Fibroblast of lung (primary cell): ENCODE measurements around the gene ZNHIT1. TPM values are rescaled to one million over a fixed set of nuclear protein-coding genes. Genes with fewer than 3 reads are reported as not detected.
"Not testable (repeated sequence)": the region's sequence is repeated elsewhere in the genome, so short reads cannot be mapped to it uniquely, and the experiment has no call there.

ENCODE experiments used
- DNase-seq, 2 donors: peaks; one replicate each; pipeline versions ENCODE4 v3.0.0 to v3.0.0-alpha.2; 2010; ENCODE audit warnings: low read depth in 2 of 2
- H2AFZ ChIP-seq: 2 replicates; pipeline ENCODE4 v1.5.1; 2012; ENCODE audit warnings: low read length, control low read depth, inconsistent platforms
- H3K27ac ChIP-seq: 2 replicates; pipeline ENCODE4 v1.5.1; 2011; ENCODE audit warnings: low read length, control low read depth; ENCODE audit not compliant: insufficient read depth
- H3K27me3 ChIP-seq: 2 replicates; pipeline ENCODE4 v1.5.1; 2011; ENCODE audit warnings: mild to moderate bottlenecking, low read length; ENCODE audit not compliant: control insufficient read depth, insufficient read depth
- H3K36me3 ChIP-seq: 2 replicates; pipeline ENCODE4 v1.5.1; 2011; ENCODE audit warnings: low read length; ENCODE audit not compliant: control insufficient read depth, insufficient read depth
- H3K4me1 ChIP-seq: 2 replicates; pipeline ENCODE4 v1.5.1; 2011; ENCODE audit warnings: low read length; ENCODE audit not compliant: control insufficient read depth, insufficient read depth; ENCODE audit errors: extremely low read depth
- H3K4me2 ChIP-seq: 2 replicates; pipeline ENCODE4 v1.5.1; 2011; ENCODE audit warnings: low read length, control low read depth; ENCODE audit not compliant: insufficient read depth; ENCODE audit errors: extremely low read depth
- H3K4me3 ChIP-seq, 4 experiments: fragments of 200-600 bp in 1 of 4; sonication (generic) in 1 of 4; replicated peaks in 1 of 4; 2 replicates each; pipeline ENCODE4 v1.5.1; 2011 to 2016; ENCODE audit warnings: low read length in 4 of 4, low read depth in 3 of 4, mild to moderate bottlenecking in 3 of 4, control low read depth in 2 of 4, inconsistent platforms in 1 of 4, mixed read lengths in 1 of 4; ENCODE audit not compliant: insufficient read depth in 1 of 4; ENCODE audit errors: control extremely low read depth in 1 of 4
- H3K79me2 ChIP-seq: 2 replicates; pipeline ENCODE4 v1.5.1; 2012; ENCODE audit warnings: mild to moderate bottlenecking, low read length, inconsistent platforms; ENCODE audit not compliant: control insufficient read depth, insufficient read depth
- H3K9ac ChIP-seq: 2 replicates; pipeline ENCODE4 v1.5.1; 2011; ENCODE audit warnings: mild to moderate bottlenecking, low read length, control low read depth; ENCODE audit not compliant: insufficient read depth
- H3K9me3 ChIP-seq: 2 replicates; pipeline ENCODE4 v1.5.1; 2012; ENCODE audit warnings: low read depth, low read length; ENCODE audit not compliant: control insufficient read depth, insufficient read depth
- H4K20me1 ChIP-seq: 2 replicates; pipeline ENCODE4 v1.5.1; 2011; ENCODE audit warnings: low read length; ENCODE audit not compliant: control insufficient read depth, insufficient read depth; ENCODE audit errors: extremely low read depth
- EZH2 ChIP-seq: IDR thresholded peaks from 2 replicates; pipeline ENCODE4 v1.5.1; 2012; ENCODE audit warnings: low read length, control low read depth, mild to moderate bottlenecking; ENCODE audit errors: missing control alignments
- polyA plus RNA-seq, 2 donors: library from polyadenylated mRNA; depleted of rRNA in 1 of 2; stranded (reverse) in 1 of 2; unstranded in 1 of 2; fragments of >200 nt; gene quantifications; 2 replicates each; pipeline ENCODE4 v1.2.1, GENCODE V29; 2011 to 2012; ENCODE audit warnings: missing spikeins in 1 of 2
- total RNA-seq: library from RNA; depleted of rRNA; stranded (reverse); fragments of >200 nt; gene quantifications from 2 replicates; pipeline ENCODE4 v1.2.1, GENCODE V29; 2014
- TF ChIP-seq, protein P1 (sequence below), 2 donors: IDR thresholded peaks in 1 of 2; conservative IDR thresholded peaks in 1 of 2; 1 replicate in 1 of 2; 2 replicates in 1 of 2; pipeline ENCODE4 v1.5.1; 2011 to 2012; ENCODE audit warnings: low read length in 2 of 2, control low read depth in 1 of 2, inconsistent platforms in 1 of 2, low read depth in 1 of 2, mild to moderate bottlenecking in 1 of 2

The ZNHIT1 gene
- total and polyA plus RNA-seq, 2 donors (not counting 1 experiment from before 2014, with no cell fraction given) = 36.6 to 62.1 TPM

DNA sequence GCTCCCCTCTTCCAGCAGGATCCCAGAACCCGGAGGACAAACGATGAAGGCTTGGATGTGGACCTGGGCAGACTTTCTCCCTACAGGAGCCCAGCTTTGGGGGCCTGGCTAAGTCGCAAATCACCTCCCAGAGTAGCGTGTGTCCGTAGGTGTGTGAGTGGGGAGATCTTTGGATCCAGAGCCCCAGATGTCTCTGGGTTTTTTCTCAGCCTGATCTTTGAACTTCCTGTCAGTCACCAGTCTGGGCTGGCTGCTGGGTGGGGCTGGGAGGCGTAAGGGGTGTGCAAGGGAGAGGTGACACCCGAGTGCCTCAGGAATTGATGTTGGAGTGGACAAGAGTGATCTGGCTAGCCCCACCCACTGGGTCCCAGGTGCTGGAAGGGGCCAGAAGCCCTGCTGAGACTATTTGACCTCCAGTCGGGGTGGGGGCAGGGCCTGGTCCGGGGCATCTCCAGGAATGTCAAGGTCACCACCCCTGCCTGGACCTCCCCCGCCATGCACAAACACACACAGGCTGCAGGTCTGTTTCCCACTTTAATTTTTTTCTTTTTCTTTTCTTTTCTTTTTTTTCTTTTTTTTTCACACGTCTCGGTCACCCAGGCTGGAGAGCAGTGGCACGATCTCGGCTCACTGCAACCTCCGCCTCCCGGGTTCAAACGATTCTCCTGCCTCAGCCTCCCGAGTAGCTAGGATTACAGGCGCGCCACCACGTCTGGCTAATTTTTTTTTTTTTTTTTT lies 16.9 kb upstream of the ZNHIT1 start, which contains the start of gene MOGAT3:
TSS of gene MOGAT3 (minus strand) at position 175 of the 738 bp plus-strand sequence. CDS start 182 bp downstream, outside the sequence.
- Histone ChIP-seq H3K4me3 (no peak within 1 kb of the TSS), H3K4me2 (no peak within 1 kb of the TSS), H3K36me3 (no peaks in the 10 kb centered on the region), H3K79me2 (no peaks in the 10 kb centered on the region), H3K27me3 (peaks cover 28% of the 10 kb centered on the region), H3K9me3 (no peaks in the 10 kb centered on the region), H3K27ac (no peak within 1 kb of the TSS), H3K9ac (peak within 1 kb of the TSS; percentile 7), H3K4me1 (peaks cover 2% of the 10 kb centered on the region), H2AFZ (no peak within 1 kb of the TSS), H4K20me1 (no peaks in the 10 kb centered on the region)
- TF ChIP-seq, protein P1, sequence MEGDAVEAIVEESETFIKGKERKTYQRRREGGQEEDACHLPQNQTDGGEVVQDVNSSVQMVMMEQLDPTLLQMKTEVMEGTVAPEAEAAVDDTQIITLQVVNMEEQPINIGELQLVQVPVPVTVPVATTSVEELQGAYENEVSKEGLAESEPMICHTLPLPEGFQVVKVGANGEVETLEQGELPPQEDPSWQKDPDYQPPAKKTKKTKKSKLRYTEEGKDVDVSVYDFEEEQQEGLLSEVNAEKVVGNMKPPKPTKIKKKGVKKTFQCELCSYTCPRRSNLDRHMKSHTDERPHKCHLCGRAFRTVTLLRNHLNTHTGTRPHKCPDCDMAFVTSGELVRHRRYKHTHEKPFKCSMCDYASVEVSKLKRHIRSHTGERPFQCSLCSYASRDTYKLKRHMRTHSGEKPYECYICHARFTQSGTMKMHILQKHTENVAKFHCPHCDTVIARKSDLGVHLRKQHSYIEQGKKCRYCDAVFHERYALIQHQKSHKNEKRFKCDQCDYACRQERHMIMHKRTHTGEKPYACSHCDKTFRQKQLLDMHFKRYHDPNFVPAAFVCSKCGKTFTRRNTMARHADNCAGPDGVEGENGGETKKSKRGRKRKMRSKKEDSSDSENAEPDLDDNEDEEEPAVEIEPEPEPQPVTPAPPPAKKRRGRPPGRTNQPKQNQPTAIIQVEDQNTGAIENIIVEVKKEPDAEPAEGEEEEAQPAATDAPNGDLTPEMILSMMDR (conservative IDR thresholded peaks at IDR 0.05 in 1 of 2, IDR thresholded peaks at IDR 0.05 in 1 of 2; ENCODE audit: low read depth in 1 of 2, low read length in 2 of 2) = no peak
- peak; percentile 67 for TF ChIP-seq EZH2
- DNase-seq = no peak

DNA sequence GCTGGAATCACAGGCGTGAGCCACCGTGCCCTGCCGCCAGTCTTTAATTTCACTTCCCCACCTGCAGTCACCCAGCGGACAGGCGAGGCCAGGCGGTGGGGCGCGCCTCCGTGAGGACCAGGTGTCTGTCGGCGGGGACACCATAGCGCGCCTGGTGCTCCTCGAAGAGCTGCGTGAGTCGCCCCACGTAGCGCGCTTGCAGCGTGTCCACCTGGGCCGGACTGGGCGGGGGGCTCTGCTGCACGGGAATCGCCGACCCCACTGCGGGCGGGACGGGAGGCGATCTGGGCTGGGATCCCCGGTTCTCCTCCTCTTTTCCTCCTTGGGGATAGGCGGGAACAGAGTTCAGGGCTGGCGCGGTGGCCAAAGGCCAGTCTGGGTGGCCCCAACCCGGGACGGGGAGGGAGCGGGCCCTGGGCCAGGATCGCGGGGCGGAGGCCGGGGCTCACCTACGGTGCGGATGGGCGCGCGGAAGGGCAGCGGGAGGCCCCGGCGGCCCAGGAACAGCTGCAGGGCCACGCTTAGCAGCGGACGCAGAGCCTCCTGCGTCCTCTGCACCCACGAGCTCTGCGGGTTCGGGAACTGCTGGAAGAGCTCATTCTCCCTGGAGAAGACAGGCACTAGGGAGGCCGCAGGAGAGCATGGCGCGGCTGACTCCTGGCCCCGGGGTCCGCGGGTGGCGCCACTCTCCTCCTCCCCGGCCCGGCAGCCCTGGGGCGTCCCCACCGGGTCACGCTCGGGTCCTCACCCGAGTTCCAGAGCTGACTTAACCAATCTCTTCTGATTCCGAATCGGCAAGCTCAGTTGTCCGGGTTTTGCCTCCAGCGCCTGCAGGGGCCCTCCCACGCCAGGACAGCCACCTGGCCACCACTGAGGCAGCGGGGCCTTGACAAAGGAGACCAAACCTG lies 16.0 kb upstream of the ZNHIT1 start:
- DNase-seq = no peak
- Histone ChIP-seq H3K4me3 (no peak overlapping the region), H3K27ac (no peak overlapping the region), H3K9ac (peak overlapping the region; percentile 7), H3K27me3 (peaks cover 28% of the 10 kb centered on the region), H3K79me2 (no peaks in the 10 kb centered on the region), H3K4me2 (no peak overlapping the region), H3K9me3 (no peaks in the 10 kb centered on the region), H3K4me1 (peaks cover 2% of the 10 kb centered on the region), H4K20me1 (no peaks in the 10 kb centered on the region), H3K36me3 (peaks cover 2% of the 10 kb centered on the region), H2AFZ (no peak overlapping the region)
- TF ChIP-seq, protein P1 (conservative IDR thresholded peaks at IDR 0.05 in 1 of 2, IDR thresholded peaks at IDR 0.05 in 1 of 2; ENCODE audit: low read depth in 1 of 2, low read length in 2 of 2) = no peak
- TF ChIP-seq EZH2 = peak; percentile 87

DNA sequence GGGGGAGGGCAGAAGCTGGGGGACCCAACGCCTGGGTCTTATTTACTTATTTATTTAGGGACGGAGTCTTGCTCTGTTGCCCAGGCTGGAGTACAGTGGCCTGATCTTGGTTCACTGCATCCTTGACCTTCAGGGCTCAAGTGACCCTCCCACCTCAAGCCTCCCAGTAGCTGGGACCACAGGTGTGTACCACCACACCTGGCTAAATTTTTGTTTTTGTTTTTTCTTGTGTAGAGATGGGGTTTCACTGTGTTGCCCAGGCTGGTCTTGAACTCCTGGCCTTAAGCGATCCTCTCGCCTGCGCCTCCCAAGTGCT lies 15.4 kb upstream of the ZNHIT1 start:
- H3K9ac ChIP-seq = no peak overlapping the region
- no peak overlapping the region for H3K4me3 ChIP-seq
- TF ChIP-seq, protein P1 (conservative IDR thresholded peaks at IDR 0.05 in 1 of 2, IDR thresholded peaks at IDR 0.05 in 1 of 2; ENCODE audit: low read depth in 1 of 2, low read length in 2 of 2) = no peak
- no peak for TF ChIP-seq EZH2
- no peak overlapping the region for H3K27ac ChIP-seq
- no peaks in the 10 kb centered on the region for H3K79me2 ChIP-seq
- H3K36me3 ChIP-seq = peaks cover 4% of the 10 kb centered on the region
- H3K9me3 ChIP-seq = no peaks in the 10 kb centered on the region
- no peak overlapping the region for H3K4me2 ChIP-seq
- peaks cover 2% of the 10 kb centered on the region for H3K4me1 ChIP-seq
- DNase-seq = no peak
- H2AFZ ChIP-seq = no peak overlapping the region
- H3K27me3 ChIP-seq = peaks cover 28% of the 10 kb centered on the region
- no peaks in the 10 kb centered on the region for H4K20me1 ChIP-seq

DNA sequence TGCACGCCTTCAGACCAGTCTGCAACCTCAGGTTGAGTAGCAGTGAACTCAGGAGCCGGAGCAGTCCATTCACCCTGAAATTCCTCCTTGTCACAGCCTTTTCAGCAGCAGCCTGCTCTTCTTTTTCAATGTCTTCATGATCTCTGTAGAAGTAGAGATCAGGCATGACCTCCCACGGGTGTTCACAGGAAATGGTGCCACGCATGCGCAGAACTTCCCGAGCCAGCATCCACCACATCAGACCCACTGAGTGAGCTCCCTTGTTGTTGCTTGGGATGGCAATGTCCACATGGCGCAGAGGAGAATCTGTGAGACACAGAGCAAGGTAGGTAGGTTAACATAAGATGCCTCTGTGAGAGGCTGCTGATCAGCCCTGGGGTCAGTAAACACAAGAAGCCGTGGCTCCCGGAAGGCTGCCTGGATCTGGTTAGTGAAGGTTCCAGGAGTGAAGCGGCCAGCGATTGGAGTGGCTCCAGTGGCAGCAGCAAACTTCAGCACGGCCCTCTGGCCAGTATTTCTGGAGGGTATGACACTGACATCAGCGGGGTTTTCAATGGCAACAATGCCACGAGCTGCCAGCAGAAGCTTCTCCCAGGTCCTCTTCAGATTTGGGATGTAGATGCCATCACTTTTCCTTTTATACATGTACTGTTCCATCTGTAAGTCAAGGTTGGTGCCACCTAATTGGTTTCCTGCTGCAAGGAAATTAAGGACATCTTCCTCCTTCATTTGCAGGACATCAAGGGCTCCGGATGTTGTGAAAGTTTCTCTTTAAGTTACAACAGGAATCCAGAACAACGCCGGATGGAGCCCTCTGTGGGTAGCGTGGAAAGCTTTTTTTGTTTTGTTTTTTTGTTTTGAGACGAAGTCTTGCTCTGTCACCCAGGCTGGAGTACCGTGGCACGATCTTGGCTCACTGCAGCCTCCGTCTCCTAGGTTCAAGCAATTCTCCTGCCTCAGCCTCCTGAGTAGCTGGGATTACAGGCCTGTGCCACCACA lies 13.9 kb upstream of the ZNHIT1 start:
- not testable (repeated sequence) for H3K27ac ChIP-seq, H3K9ac ChIP-seq, H4K20me1 ChIP-seq, H3K79me2 ChIP-seq, DNase-seq, H3K4me3 ChIP-seq, H3K4me1 ChIP-seq, H3K36me3 ChIP-seq, H3K9me3 ChIP-seq, H3K4me2 ChIP-seq, H2AFZ ChIP-seq
- peaks cover 28% of the 10 kb centered on the region for H3K27me3 ChIP-seq
